Brain pericyte (primary cell): ENCODE data around the gene SEC24D.
A peak's percentile ranks its signal among the peaks of the same experiment; 100 is the strongest.

Source experiments
- DNase-seq: peaks from one replicate; pipeline ENCODE4 v3.0.0-alpha.2; 2012; ENCODE audit warnings: low read depth, low spot score

Gene SEC24D

GRCh38 chr4:118718511-118719170 is 117.3 kb downstream of the SEC24D start:
- no peak for DNase-seq

- no peak for DNase-seq
Measured at GRCh38 chr4:118716304-118716703, 119.6 kb downstream of the SEC24D start.

- DNase-seq, result no peak
Measured at GRCh38 chr4:118714682-118715081, 121.2 kb downstream of the SEC24D start.

GRCh38 chr4:118712872-118713271 is 123.1 kb downstream of the SEC24D start:
- no peak for DNase-seq

GRCh38 chr4:118711052-118711451 is 124.9 kb downstream of the SEC24D start:
- no peak for DNase-seq

- DNase-seq, result no peak
Measured at GRCh38 chr4:118703118-118703517, 132.8 kb downstream of the SEC24D start.

GRCh38 chr4:118684873-118685811 is 150.8 kb downstream of the SEC24D start, which contains the start of gene METTL14:
Gene METTL14 (plus strand): TSS chr4:118685392. CDS start chr4:118685535, 143 bp downstream.
- DNase-seq, result peak; percentile 81

GRCh38 chr4:118683513-118683912 is 152.4 kb downstream of the SEC24D start:
- DNase-seq, result no peak

- no peak for DNase-seq
Measured at GRCh38 chr4:118682928-118683327, 153.0 kb downstream of the SEC24D start.

- no peak for DNase-seq
Measured at GRCh38 chr4:118680808-118681207, 155.1 kb downstream of the SEC24D start.

GRCh38 chr4:118676128-118676527 is 159.8 kb downstream of the SEC24D start:
- no peak for DNase-seq
